ENCODE measurements around the gene NME3. TPM values are rescaled to one million over a fixed set of nuclear protein-coding genes. Genes with fewer than 3 reads are reported as not detected.

Gene NME3
- total RNA-seq, 1 donor from 2014 or later = 15.6 TPM

GRCh38 chr16:1809281-1809801 is 38.0 kb upstream of the NME3 start:
- H2AFZ ChIP-seq (replicated peaks) = no peak overlapping the region
- H4K20me1 ChIP-seq (ENCODE audit: low read depth) = no peaks in the 10 kb centered on the region
- no peak overlapping the region for H3K27ac ChIP-seq
- H3K4me3 Mint-ChIP-seq = no peak overlapping the region
- no peaks in the 10 kb centered on the region for H3K9me3 Mint-ChIP-seq
- H3K4me1 ChIP-seq = no peaks in the 10 kb centered on the region
- no peak overlapping the region for H3K4me2 ChIP-seq
- H3K4me1 Mint-ChIP-seq = no peaks in the 10 kb centered on the region
- H3K27me3 ChIP-seq = no peaks in the 10 kb centered on the region
- no peaks in the 10 kb centered on the region for H3K9me3 ChIP-seq (ENCODE audit: low read depth)
- no peaks in the 10 kb centered on the region for H3K27me3 Mint-ChIP-seq (ENCODE audit: insufficient read depth, low read depth)
- no peak for TF ChIP-seq EZH2 (IDR thresholded peaks at IDR 0.05)
- TF ChIP-seq CTCF (IDR thresholded peaks at IDR 0.05) = no peak
- TF ChIP-seq EZH2phosphoT487 (IDR thresholded peaks at IDR 0.05) = no peak
- no peaks in the 10 kb centered on the region for H3K79me2 ChIP-seq (ENCODE audit: low read depth)
- peak; percentile 52 for DNase-seq (ENCODE audit: low spot score)
- H3K4me3 ChIP-seq = no peak overlapping the region
- peaks cover 5% of the 10 kb centered on the region for H3F3A ChIP-seq (ENCODE audit: low read depth)
- H3K36me3 Mint-ChIP-seq = peaks cover 14% of the 10 kb centered on the region
- H3K9ac ChIP-seq = no peak overlapping the region
- no peaks in the 10 kb centered on the region for H3K36me3 ChIP-seq
- H3K27ac Mint-ChIP-seq = no peak overlapping the region

- no peak overlapping the region for H3K4me3 Mint-ChIP-seq
- H3K36me3 ChIP-seq = no peaks in the 10 kb centered on the region
- no peak overlapping the region for H3K4me2 ChIP-seq
- H3K4me1 ChIP-seq = no peaks in the 10 kb centered on the region
- H3K9me3 Mint-ChIP-seq = no peaks in the 10 kb centered on the region
- H3K4me1 Mint-ChIP-seq = no peaks in the 10 kb centered on the region
- no peak overlapping the region for H3K27ac ChIP-seq
- no peaks in the 10 kb centered on the region for H3K9me3 ChIP-seq (ENCODE audit: low read depth)
- H4K20me1 ChIP-seq (ENCODE audit: low read depth) = no peaks in the 10 kb centered on the region
- H3K36me3 Mint-ChIP-seq = peaks cover 14% of the 10 kb centered on the region
- no peak overlapping the region for H2AFZ ChIP-seq (replicated peaks)
- H3K4me3 ChIP-seq = no peak overlapping the region
- TF ChIP-seq EZH2 (IDR thresholded peaks at IDR 0.05) = no peak
- TF ChIP-seq EZH2phosphoT487 (IDR thresholded peaks at IDR 0.05) = no peak
- no peak for TF ChIP-seq CTCF (IDR thresholded peaks at IDR 0.05)
- no peak overlapping the region for H3K27ac Mint-ChIP-seq
- DNase-seq (ENCODE audit: low spot score) = no peak
- no peak overlapping the region for H3K9ac ChIP-seq
- peaks cover 4% of the 10 kb centered on the region for H3F3A ChIP-seq (ENCODE audit: low read depth)
- H3K27me3 ChIP-seq = no peaks in the 10 kb centered on the region
- no peaks in the 10 kb centered on the region for H3K27me3 Mint-ChIP-seq (ENCODE audit: insufficient read depth, low read depth)
- H3K79me2 ChIP-seq (ENCODE audit: low read depth) = no peaks in the 10 kb centered on the region
Observed at GRCh38 chr16:1808691-1809090, 37.3 kb upstream of the NME3 start.

GRCh38 chr16:1807626-1808025 is 36.3 kb upstream of the NME3 start:
- H3K9me3 ChIP-seq (ENCODE audit: low read depth) = no peaks in the 10 kb centered on the region
- no peaks in the 10 kb centered on the region for H3K4me1 ChIP-seq
- H3K4me3 Mint-ChIP-seq = no peak overlapping the region
- H3K4me3 ChIP-seq = no peak overlapping the region
- no peak overlapping the region for H2AFZ ChIP-seq (replicated peaks)
- TF ChIP-seq EZH2 (IDR thresholded peaks at IDR 0.05) (no peak), EZH2phosphoT487 (IDR thresholded peaks at IDR 0.05) (no peak), CTCF (IDR thresholded peaks at IDR 0.05) (no peak)
- no peaks in the 10 kb centered on the region for H3F3A ChIP-seq (ENCODE audit: low read depth)
- no peaks in the 10 kb centered on the region for H3K9me3 Mint-ChIP-seq
- H3K27ac ChIP-seq = no peak overlapping the region
- no peak overlapping the region for H3K9ac ChIP-seq
- H3K27ac Mint-ChIP-seq = no peak overlapping the region
- H3K4me1 Mint-ChIP-seq = no peaks in the 10 kb centered on the region
- no peak for DNase-seq (ENCODE audit: low spot score)
- H3K79me2 ChIP-seq (ENCODE audit: low read depth) = no peaks in the 10 kb centered on the region
- no peak overlapping the region for H3K4me2 ChIP-seq
- no peaks in the 10 kb centered on the region for H4K20me1 ChIP-seq (ENCODE audit: low read depth)
- H3K36me3 Mint-ChIP-seq = peaks cover 9% of the 10 kb centered on the region
- no peaks in the 10 kb centered on the region for H3K36me3 ChIP-seq
- H3K27me3 ChIP-seq = no peaks in the 10 kb centered on the region
- no peaks in the 10 kb centered on the region for H3K27me3 Mint-ChIP-seq (ENCODE audit: insufficient read depth, low read depth)

Data from neural progenitor cell (in vitro differentiated cells).